Colonic mucosa (tissue), 4 donors: ENCODE measurements around the gene BAK1. TPM values are rescaled to one million over a fixed set of nuclear protein-coding genes. Genes with fewer than 3 reads are reported as not detected.

Source experiments
- DNase-seq: peaks from one replicate; pipeline ENCODE4 v3.0.0-alpha.2; 2020
- H3K27ac ChIP-seq: fragments of 200-600 bp; one replicate; pipeline ENCODE4 v1.8.0; 2021
- H3K27me3 ChIP-seq: fragments of 200-600 bp; one replicate; pipeline ENCODE4 v1.8.0; 2021
- H3K36me3 ChIP-seq: fragments of 200-600 bp; one replicate; pipeline ENCODE4 v1.8.0; 2021
- H3K4me1 ChIP-seq: fragments of 200-600 bp; one replicate; pipeline ENCODE4 v1.8.0; 2021; ENCODE audit warnings: mild to moderate bottlenecking
- H3K4me3 ChIP-seq: fragments of 200-600 bp; one replicate; pipeline ENCODE4 v1.8.0; 2021
- H3K9ac ChIP-seq, 2 donors: one replicate each; pipeline ENCODE4 v1.7.0; 2013; ENCODE audit warnings: control low read depth in 2 of 2, low read depth in 2 of 2, low read length in 2 of 2
- H3K9me3 ChIP-seq: fragments of 200-600 bp; one replicate; pipeline ENCODE4 v1.8.0; 2021
- CTCF ChIP-seq: fragments of 200-600 bp; IDR thresholded peaks from one replicate; pipeline ENCODE4 v1.8.0; 2022; ENCODE audit warnings: antibody characterized with exemption, mild to moderate bottlenecking
- intact Hi-C: fragments of 100-400 bp; cut with DNase I; formaldehyde crosslinking; loops from one replicate; pipeline ENCODE4 v1.14.1; 2022
- total RNA-seq, 2 donors: library from RNA; stranded (reverse); fragmentation: NEBNext Ultra II Directional in 1 of 2; extraction: Animal tissue kit (Norgen Biotek cat#: 25700) in 1 of 2; gene quantifications; one replicate each; pipeline ENCODE4 v1.2.1, GENCODE V29; 2021
- donor health status: healthy.
- donor health status: DM: no; HTN: no; CAD: no.
- donor health status: DM: no; HTN: no; CAD: no.

Gene BAK1
- total RNA-seq, 2 donors from 2014 or later = 72.1 to 76.6 TPM

GRCh38 chr6:33622456-33623431, 42.7 kb upstream of the BAK1 start:
- DNase-seq = peak; percentile 72
- intact Hi-C loops = no loop called here
- Histone ChIP-seq H3K4me3 (peak overlapping the region; percentile 85), H3K9ac (peak overlapping the region; percentile 96 to 97), H3K4me1 (peaks cover 17% of the 10 kb centered on the region), H3K36me3 (no peaks in the 10 kb centered on the region), H3K27me3 (no peaks in the 10 kb centered on the region), H3K9me3 (no peaks in the 10 kb centered on the region), H3K27ac (peak overlapping the region; percentile 97)
- no peak for TF ChIP-seq CTCF

- intact Hi-C loops = no loop called here
- Histone ChIP-seq H3K9me3 (no peaks in the 10 kb centered on the region), H3K9ac (peak overlapping the region; percentile 96 to 97), H3K4me1 (peaks cover 13% of the 10 kb centered on the region), H3K4me3 (peak overlapping the region; percentile 85), H3K36me3 (no peaks in the 10 kb centered on the region), H3K27ac (peak overlapping the region; percentile 97), H3K27me3 (no peaks in the 10 kb centered on the region)
- no peak for TF ChIP-seq CTCF
- peak; percentile 68 for DNase-seq
Observed at GRCh38 chr6:33621711-33622388, 41.8 kb upstream of the BAK1 start.

GRCh38 chr6:33620856-33621710, 41.0 kb upstream of the BAK1 start, which contains the start of gene ITPR3:
ITPR3 (plus strand) TSS chr6:33621322; CDS start chr6:33621603, 281 bp downstream.
- Histone ChIP-seq H3K4me1 (peaks cover 13% of the 10 kb centered on the region), H3K4me3 (peak within 1 kb of the TSS; percentile 85), H3K36me3 (no peaks in the 10 kb centered on the region), H3K9me3 (no peaks in the 10 kb centered on the region), H3K27me3 (no peaks in the 10 kb centered on the region), H3K9ac (peak within 1 kb of the TSS; percentile 96 to 97), H3K27ac (peak within 1 kb of the TSS; percentile 97)
- intact Hi-C loops = no loop called here
- TF ChIP-seq CTCF = no peak
- DNase-seq = peak; percentile 77

- Histone ChIP-seq H3K36me3 (no peaks in the 10 kb centered on the region), H3K9ac (peak overlapping the region; percentile 88 to 96), H3K27ac (peak overlapping the region; percentile 97), H3K4me1 (peaks cover 13% of the 10 kb centered on the region), H3K27me3 (no peaks in the 10 kb centered on the region), H3K4me3 (peak overlapping the region; percentile 85), H3K9me3 (no peaks in the 10 kb centered on the region)
- intact Hi-C loops = no loop called here
- peak; percentile 69 for DNase-seq
- TF ChIP-seq CTCF = no peak
Observed at GRCh38 chr6:33620158-33620855, 40.2 kb upstream of the BAK1 start.
